Measurements from ENCODE around the gene USP9X. TPM values are rescaled to one million over a fixed set of nuclear protein-coding genes. Genes with fewer than 3 reads are reported as not detected.

The USP9X gene
- total and polyA plus RNA-seq, 2 of the 8 experiments (the other 6 are each of a cell fraction or from before 2014, with no cell fraction given), result 79.2 to 300 TPM

GRCh38 chrX:41144873-41145272 is 59.6 kb downstream of the USP9X start (continued):
- no peak for TF ChIP-seq JUND (IDR thresholded peaks at IDR 0.05; ENCODE audit: low read length)
- TF ChIP-seq RXRA (IDR thresholded peaks at IDR 0.05; ENCODE audit: insufficient read depth, low read depth, low read length), result no peak
- TF ChIP-seq CHD1 (IDR thresholded peaks at IDR 0.05; ENCODE audit: low read depth, low read length), result no peak

Measured in H1 (cell line).